IPS-18a (cell line): ENCODE measurements around the gene IGFL2.
A peak's percentile ranks its signal among the peaks of the same experiment; 100 is the strongest.

ENCODE experiments used
- H3K27ac ChIP-seq: one replicate; pipeline ENCODE4 v1.5.1; 2013; ENCODE audit warnings: low read length
- H3K27me3 ChIP-seq: one replicate; pipeline ENCODE4 v1.6.1; 2013; ENCODE audit warnings: mild to moderate bottlenecking, low read length; ENCODE audit not compliant: control insufficient read depth, insufficient read depth
- H3K36me3 ChIP-seq: one replicate; pipeline ENCODE4 v1.6.1; 2013; ENCODE audit warnings: low read depth, low read length; ENCODE audit not compliant: control insufficient read depth
- H3K4me1 ChIP-seq: one replicate; pipeline ENCODE4 v1.6.1; 2013; ENCODE audit warnings: low read depth, low read length; ENCODE audit not compliant: control insufficient read depth
- H3K4me3 ChIP-seq: one replicate; pipeline ENCODE4 v1.5.1; 2013; ENCODE audit warnings: low read length
- H3K9ac ChIP-seq: one replicate; pipeline ENCODE4 v1.6.1; 2013; ENCODE audit warnings: mild to moderate bottlenecking, low read length, moderate library complexity
- H3K9me3 ChIP-seq: one replicate; pipeline ENCODE4 v1.6.1; 2013; ENCODE audit warnings: low read depth, low read length; ENCODE audit not compliant: control insufficient read depth

Gene IGFL2

DNA sequence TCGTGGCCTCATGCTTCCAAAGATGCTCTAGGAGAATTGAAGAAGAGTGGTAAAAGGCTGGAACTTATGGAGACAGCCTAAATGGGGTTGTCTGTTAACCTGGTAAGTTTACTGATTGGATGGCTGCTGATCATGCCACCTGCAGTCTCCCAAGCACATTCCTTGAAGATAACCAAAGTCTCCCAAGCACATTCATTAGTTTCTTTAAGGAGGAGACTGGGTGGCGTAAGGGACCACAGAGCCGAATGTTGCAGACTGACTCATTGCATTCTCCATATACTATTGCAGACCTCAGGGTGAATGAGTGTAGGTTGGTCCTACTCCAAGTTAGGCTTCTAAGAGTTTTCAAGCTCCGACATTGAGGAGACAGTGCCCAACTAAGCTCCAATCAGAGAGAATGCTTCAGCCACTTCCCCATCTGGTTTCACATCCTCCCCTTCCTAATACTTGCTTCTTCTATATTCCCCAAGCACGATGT is 23.4 kb upstream of the IGFL2 start, which contains the start of gene IGFL3:
TSS of gene IGFL3 (minus strand) at position 51 of the 478 bp plus-strand sequence. CDS start at position 12, 39 bp downstream.
- Histone ChIP-seq H3K9ac (no peak within 1 kb of the TSS), H3K27ac (no peak within 1 kb of the TSS), H3K9me3 (no peaks in the 10 kb centered on the region), H3K27me3 (no peaks in the 10 kb centered on the region), H3K36me3 (no peaks in the 10 kb centered on the region), H3K4me3 (no peak within 1 kb of the TSS), H3K4me1 (no peaks in the 10 kb centered on the region)

DNA sequence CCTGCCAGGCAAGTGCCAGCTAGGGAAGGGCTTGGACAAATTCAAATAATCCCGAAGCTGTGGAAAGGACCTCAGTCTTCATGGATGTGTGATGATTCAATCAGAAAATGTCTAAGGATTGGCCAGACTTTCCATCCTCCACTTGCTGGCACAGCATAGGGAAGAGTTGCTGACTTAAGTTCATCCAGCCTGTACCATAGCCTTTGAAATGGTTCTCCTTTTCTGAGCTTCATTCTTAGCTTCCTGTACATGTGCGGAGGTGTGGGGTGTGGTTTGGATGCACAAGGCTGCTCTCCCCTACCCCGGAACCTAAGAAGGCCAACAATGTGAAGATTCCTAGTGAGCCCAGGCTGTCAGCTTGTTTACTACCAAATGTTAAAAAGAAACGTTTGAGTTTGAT is 22.6 kb upstream of the IGFL2 start:
- no peak overlapping the region for H3K27ac ChIP-seq
- no peaks in the 10 kb centered on the region for H3K36me3 ChIP-seq
- H3K9me3 ChIP-seq: no peaks in the 10 kb centered on the region
- no peaks in the 10 kb centered on the region for H3K4me1 ChIP-seq
- H3K4me3 ChIP-seq: no peak overlapping the region
- no peak overlapping the region for H3K9ac ChIP-seq
- no peaks in the 10 kb centered on the region for H3K27me3 ChIP-seq

DNA sequence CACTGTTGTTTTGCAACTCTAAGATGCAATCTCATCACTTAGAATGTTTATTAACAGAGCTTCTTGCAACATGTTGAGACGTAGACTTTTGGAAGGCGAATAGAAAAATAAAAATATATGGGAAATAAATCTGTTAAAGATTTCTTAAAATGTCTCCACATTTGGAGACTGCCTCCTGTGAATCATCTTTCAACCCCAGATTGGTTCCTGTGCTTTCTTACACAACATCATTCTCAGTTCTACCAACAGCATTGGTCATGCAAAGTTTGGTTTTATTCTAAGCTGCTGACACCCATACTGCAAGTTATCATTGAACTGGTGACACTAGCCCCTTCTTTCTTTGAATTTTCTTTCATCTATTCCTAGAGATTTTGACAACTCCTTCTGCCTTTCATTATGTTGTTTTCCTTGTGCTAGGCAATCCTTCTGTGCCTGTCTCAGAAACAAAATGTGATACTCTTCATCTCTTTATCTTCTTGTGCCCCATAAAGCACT is 21.9 kb upstream of the IGFL2 start:
- no peak overlapping the region for H3K27ac ChIP-seq
- H3K27me3 ChIP-seq: no peaks in the 10 kb centered on the region

DNA sequence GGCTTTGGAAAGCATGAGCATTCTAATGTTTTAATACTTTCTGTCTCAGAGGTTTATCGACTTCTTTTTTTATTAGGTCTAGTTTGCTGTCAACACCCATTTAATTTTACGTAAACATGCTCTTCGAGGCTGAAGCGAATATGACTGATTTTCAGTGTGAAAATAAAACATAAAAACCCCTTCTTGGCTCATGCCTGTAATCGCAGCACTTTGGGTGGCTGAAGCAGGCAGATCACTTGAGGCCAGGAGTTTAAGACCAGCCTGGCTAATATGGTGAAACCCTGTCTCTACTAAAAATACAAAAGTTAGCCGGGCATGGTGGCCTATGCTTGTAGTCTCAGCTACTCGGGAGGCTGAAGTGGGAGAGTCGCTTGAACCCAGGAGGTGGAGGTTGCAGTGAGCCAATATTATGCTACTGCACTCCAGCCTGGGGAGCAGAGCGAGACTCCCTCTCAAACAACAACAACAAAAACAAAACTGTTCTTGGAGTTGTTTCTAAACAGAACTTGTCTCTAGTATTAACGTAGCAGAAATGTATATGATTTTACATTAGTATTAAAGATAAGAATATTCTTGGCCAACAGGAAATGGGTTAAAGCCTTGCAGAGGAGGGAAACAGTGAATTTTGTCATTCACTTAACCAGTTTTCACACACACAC is 16.4 kb upstream of the IGFL2 start:
- Histone ChIP-seq H3K36me3 (no peaks in the 10 kb centered on the region), H3K27me3 (no peaks in the 10 kb centered on the region), H3K27ac (no peak overlapping the region), H3K4me1 (peaks cover 18% of the 10 kb centered on the region), H3K4me3 (no peak overlapping the region), H3K9me3 (no peaks in the 10 kb centered on the region), H3K9ac (no peak overlapping the region)

More for the DNA sequence above, 21.9 kb upstream of the IGFL2 start:
- H3K4me1 ChIP-seq: no peaks in the 10 kb centered on the region
- no peaks in the 10 kb centered on the region for H3K9me3 ChIP-seq
- no peak overlapping the region for H3K9ac ChIP-seq
- no peak overlapping the region for H3K4me3 ChIP-seq
- no peaks in the 10 kb centered on the region for H3K36me3 ChIP-seq

DNA sequence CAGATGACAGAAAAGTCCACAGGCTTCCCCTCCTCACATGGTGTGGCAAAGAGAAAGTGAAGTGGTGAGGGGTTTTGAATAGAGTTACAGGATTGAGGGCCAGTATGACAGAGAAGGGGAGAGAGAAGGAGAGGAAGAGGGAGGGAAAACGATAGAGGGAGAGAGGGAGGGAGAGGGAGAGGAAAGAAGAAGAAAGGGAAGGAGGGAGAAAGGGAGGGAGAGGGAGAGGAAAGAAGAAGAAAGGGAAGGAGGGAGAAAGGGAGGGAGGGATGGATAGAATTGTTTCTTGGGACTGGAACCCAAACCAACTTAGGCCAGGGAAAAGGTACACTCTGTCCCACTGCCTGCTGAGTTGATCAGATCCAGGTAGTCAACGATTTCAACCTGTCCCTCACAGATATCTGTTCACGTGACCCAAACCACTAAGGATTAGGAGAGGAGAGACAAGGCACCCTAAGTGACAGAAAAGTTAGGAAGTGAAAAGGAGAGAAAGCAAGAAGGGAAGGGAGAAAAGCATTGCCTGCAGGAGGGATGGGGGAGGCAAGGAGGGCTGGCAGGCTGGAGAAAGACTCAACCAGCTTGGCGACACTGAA is 15.4 kb upstream of the IGFL2 start:
- Histone ChIP-seq H3K36me3 (no peaks in the 10 kb centered on the region), H3K4me1 (peaks cover 18% of the 10 kb centered on the region), H3K4me3 (peak overlapping the region; percentile 43), H3K9ac (peak overlapping the region; percentile 79), H3K27ac (peak overlapping the region; percentile 91), H3K9me3 (no peaks in the 10 kb centered on the region), H3K27me3 (no peaks in the 10 kb centered on the region)

DNA sequence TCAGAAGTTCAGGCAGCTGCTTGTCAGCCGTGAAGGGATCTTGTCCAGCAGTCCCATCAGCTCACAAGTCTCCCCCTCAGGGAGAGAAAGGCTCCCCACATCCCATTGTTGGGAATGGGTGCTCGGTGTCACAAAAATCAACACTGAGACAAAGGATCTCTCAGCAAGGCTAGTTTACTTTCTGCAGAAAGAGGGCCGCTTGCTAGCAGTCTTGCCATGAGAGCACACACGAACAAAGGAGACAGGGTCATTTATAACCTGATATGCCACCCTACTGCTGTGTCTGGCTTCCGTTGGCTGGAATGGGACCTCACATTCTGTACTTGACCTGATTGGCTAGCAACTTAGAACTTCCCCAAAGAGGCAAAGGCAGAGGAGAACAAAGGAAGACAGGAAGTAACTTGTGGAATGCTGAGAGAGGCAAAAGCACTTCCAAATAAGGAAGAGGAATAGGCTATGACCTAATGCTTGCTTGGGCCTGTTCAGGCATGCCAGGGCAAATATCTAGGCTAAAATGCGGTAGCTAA is 14.9 kb upstream of the IGFL2 start:
- Histone ChIP-seq H3K27me3 (no peaks in the 10 kb centered on the region), H3K4me3 (peak overlapping the region; percentile 43), H3K9me3 (no peaks in the 10 kb centered on the region), H3K4me1 (peaks cover 18% of the 10 kb centered on the region), H3K27ac (peak overlapping the region; percentile 91), H3K36me3 (no peaks in the 10 kb centered on the region), H3K9ac (peak overlapping the region; percentile 79)

DNA sequence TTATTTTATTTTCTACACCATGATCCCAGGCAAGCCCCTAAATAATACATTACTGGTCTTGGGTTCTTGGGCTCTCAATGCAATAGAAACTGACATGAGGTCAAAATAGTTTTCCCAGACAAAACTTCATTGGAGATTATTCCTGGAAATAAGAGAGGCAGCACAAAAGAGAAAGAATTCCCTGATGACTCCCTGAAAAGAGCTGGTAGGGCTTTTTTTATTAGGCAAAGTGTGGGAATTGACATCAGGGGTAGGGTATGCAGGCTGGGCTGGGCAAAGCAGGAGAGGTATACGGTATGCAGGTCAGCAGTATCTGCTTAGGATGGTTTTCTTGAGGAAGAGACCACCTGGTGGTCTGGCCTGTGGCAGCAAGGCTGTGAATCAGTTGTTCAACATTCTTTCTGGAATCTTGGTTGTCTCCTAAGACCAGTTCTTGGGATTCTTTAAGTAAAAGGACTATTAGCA is 14.2 kb upstream of the IGFL2 start:
- Histone ChIP-seq H3K27ac (peak overlapping the region; percentile 91), H3K9me3 (no peaks in the 10 kb centered on the region), H3K36me3 (no peaks in the 10 kb centered on the region), H3K9ac (peak overlapping the region; percentile 79), H3K4me3 (no peak overlapping the region), H3K4me1 (peaks cover 18% of the 10 kb centered on the region), H3K27me3 (no peaks in the 10 kb centered on the region)

DNA sequence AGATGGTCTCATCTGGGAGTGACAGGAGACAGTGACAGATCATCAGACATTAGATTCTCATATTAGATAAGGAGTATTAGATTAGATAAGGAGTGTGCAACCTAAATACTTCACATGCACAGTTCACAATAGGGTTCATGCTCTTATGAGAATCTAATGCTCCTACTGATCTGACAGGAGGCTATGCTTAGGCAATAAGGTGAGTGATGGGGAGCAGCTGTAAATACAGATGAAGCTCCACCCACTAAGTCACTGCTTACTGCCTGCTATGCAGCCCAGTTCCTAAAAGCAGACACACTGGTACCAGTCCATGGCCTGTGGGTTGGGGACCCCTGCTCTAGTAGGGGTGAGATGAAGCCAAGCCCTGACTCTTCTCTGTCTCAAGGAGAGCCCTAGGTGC is 13.5 kb upstream of the IGFL2 start:
- Histone ChIP-seq H3K27me3 (no peaks in the 10 kb centered on the region), H3K4me3 (no peak overlapping the region), H3K36me3 (no peaks in the 10 kb centered on the region), H3K9ac (no peak overlapping the region), H3K9me3 (no peaks in the 10 kb centered on the region), H3K4me1 (peaks cover 18% of the 10 kb centered on the region), H3K27ac (no peak overlapping the region)

DNA sequence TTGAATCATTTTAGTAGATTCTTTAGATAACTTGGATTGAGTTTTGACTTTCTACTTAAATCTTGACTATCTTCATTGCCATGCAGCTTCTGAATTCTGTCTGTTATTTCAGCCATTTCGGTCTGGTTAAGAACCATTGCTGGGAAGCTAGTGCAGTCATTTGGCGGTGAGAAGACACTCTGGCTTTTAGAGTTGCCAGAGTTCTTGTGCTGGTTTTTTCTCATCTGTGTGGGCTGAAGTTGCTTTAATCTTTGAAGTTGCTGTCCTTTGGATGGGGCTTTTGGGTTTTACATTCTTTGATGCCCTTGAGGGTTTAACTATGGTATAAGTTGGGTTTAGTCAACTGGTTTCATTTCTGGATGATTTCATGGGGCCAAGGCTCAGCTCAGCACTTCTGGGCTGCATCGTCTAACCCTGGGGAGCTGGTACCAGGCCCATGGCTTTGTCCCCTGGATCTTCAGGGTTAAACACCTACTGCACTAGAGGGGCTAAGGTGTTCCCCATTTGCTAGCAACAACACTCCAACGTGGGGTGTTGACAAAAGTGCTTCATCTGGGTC is 10.0 kb upstream of the IGFL2 start:
- Histone ChIP-seq H3K27ac (no peak overlapping the region), H3K9me3 (no peaks in the 10 kb centered on the region), H3K27me3 (no peaks in the 10 kb centered on the region), H3K4me3 (no peak overlapping the region), H3K36me3 (no peaks in the 10 kb centered on the region), H3K9ac (no peak overlapping the region), H3K4me1 (peaks cover 10% of the 10 kb centered on the region)

DNA sequence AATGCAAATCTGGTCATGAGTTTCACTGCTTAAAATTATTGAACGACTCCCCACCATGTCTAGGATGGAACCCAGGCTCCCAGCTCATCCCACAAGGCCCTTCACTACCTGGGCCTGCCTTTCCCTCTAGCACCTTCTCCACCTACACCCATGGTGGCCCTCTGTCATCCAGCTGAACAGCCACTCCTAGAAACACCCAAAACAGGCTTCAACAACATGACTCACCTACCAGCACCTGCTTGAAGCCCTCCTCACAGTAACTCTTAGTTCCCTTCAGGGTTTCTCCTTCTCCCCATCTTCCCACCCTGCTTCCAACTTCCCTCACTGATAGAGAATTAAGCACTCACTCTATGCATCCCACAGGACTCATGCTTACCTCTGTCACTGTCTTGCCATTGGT is 6.6 kb upstream of the IGFL2 start:
- H3K27ac ChIP-seq: no peak overlapping the region
- no peaks in the 10 kb centered on the region for H3K36me3 ChIP-seq
- no peak overlapping the region for H3K4me3 ChIP-seq
- H3K4me1 ChIP-seq: no peaks in the 10 kb centered on the region
- H3K27me3 ChIP-seq: no peaks in the 10 kb centered on the region
- no peak overlapping the region for H3K9ac ChIP-seq
- H3K9me3 ChIP-seq: no peaks in the 10 kb centered on the region

DNA sequence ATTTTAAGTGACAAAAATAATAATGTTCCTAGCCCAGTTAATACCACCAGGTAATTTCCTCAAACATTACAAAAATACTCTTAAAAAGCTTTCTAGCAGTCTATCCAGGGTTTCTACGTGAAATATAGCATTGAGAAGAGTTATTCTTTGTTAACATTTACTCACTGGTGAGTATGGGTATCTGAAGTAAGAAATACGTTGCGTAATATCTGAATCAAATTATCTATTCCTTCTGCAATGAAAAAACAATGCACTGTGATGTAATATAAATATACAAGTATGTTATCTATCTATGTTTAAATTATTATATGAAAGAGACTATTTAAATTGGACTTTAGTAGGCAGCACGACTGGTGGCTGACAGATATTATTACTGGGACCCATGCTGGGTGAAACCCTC is 5.7 kb upstream of the IGFL2 start:
- no peak overlapping the region for H3K27ac ChIP-seq
- no peaks in the 10 kb centered on the region for H3K36me3 ChIP-seq
- H3K27me3 ChIP-seq: no peaks in the 10 kb centered on the region
- no peaks in the 10 kb centered on the region for H3K9me3 ChIP-seq
- H3K4me3 ChIP-seq: no peak overlapping the region
- no peaks in the 10 kb centered on the region for H3K4me1 ChIP-seq
- no peak overlapping the region for H3K9ac ChIP-seq
